OCI-LY1 (cell line): ENCODE data around the gene SLC15A1.

Experiments
- H2AFZ ChIP-seq: fragments of 200-600 bp; sonication (generic), shearing (Covaris generic); 2 replicates; pipeline ENCODE4 v1.6.0; 2014; ENCODE audit warnings: antibody characterized with exemption, mild to moderate bottlenecking, low read length
- H3F3A ChIP-seq: fragments of 200-600 bp; sonication (generic), shearing (Covaris generic); 2 replicates; pipeline ENCODE4 v1.6.0; 2014; ENCODE audit warnings: mild to moderate bottlenecking, antibody characterized with exemption, low read length, moderate library complexity; ENCODE audit not compliant: insufficient read depth
- H3K27ac ChIP-seq: fragments of 200-600 bp; sonication (generic); 2 replicates; pipeline ENCODE4 v1.5.1; 2014; ENCODE audit warnings: low read length, mixed run types, mild to moderate bottlenecking, low read depth; ENCODE audit not compliant: poor library complexity, severe bottlenecking
- H3K27me3 ChIP-seq: fragments of 200-600 bp; sonication (generic); 2 replicates; pipeline ENCODE4 v1.6.0; 2014; ENCODE audit warnings: antibody characterized with exemption, mild to moderate bottlenecking, low read length, moderate library complexity; ENCODE audit not compliant: insufficient read depth
- H3K36me3 ChIP-seq: fragments of 200-600 bp; sonication (generic); 2 replicates; pipeline ENCODE4 v1.6.1; 2014; ENCODE audit warnings: mild to moderate bottlenecking, antibody characterized with exemption, low read length, moderate library complexity, mixed read lengths; ENCODE audit not compliant: insufficient read depth
- H3K4me1 ChIP-seq: fragments of 200-600 bp; sonication (generic); 2 replicates; pipeline ENCODE4 v1.5.1; 2014; ENCODE audit warnings: mild to moderate bottlenecking, low read length, moderate library complexity; ENCODE audit not compliant: insufficient read depth, severe bottlenecking
- H3K4me2 ChIP-seq: fragments of 200-600 bp; sonication (generic), shearing (Covaris generic); 2 replicates; pipeline ENCODE4 v1.6.1; 2014; ENCODE audit warnings: low read length
- H3K4me3 ChIP-seq: fragments of 200-600 bp; sonication (generic); 2 replicates; pipeline ENCODE4 v1.5.1; 2014; ENCODE audit warnings: low read length, low read depth, mild to moderate bottlenecking, mixed read lengths; ENCODE audit not compliant: poor library complexity, severe bottlenecking
- H3K79me2 ChIP-seq: fragments of 200-600 bp; shearing (Covaris generic); 2 replicates; pipeline ENCODE4 v1.6.1; 2016; ENCODE audit warnings: mixed run types, low read length, mixed read lengths; ENCODE audit not compliant: insufficient read depth
- H3K9ac ChIP-seq: fragments of 200-600 bp; sonication (generic), shearing (Covaris generic); 2 replicates; pipeline ENCODE4 v1.6.1; 2014; ENCODE audit warnings: mild to moderate bottlenecking, low read length, mixed read lengths
- H3K9me2 ChIP-seq: fragments of 200-600 bp; sonication (generic), shearing (Covaris generic); 2 replicates; pipeline ENCODE4 v1.6.1; 2014; ENCODE audit warnings: low read depth, mild to moderate bottlenecking, low read length, mixed read lengths
- H3K9me3 ChIP-seq: fragments of 200-600 bp; shearing (Covaris generic); 2 replicates; pipeline ENCODE4 v1.6.1; 2014; ENCODE audit warnings: low read length, mixed read lengths
- H4K20me1 ChIP-seq: fragments of 200-600 bp; sonication (generic), shearing (Covaris generic); 2 replicates; pipeline ENCODE4 v1.6.0; 2016; ENCODE audit warnings: mild to moderate bottlenecking, low read length; ENCODE audit not compliant: insufficient read depth
- EZH2 ChIP-seq: fragments of 200-600 bp; sonication (generic), shearing (Covaris generic); IDR thresholded peaks from 2 replicates; pipeline ENCODE4 v1.8.0; 2017; ENCODE audit warnings: borderline replicate concordance, mixed run types, mild to moderate bottlenecking, antibody characterized with exemption, low read length, moderate library complexity, mixed read lengths
- TF ChIP-seq, protein P1 (sequence below): fragments of 200-600 bp; sonication (generic), shearing (Covaris generic); IDR thresholded peaks from 2 replicates; pipeline ENCODE4 v1.5.1; 2017; ENCODE audit warnings: mild to moderate bottlenecking, antibody characterized with exemption, low read length, moderate library complexity, mixed read lengths

The SLC15A1 gene

DNA sequence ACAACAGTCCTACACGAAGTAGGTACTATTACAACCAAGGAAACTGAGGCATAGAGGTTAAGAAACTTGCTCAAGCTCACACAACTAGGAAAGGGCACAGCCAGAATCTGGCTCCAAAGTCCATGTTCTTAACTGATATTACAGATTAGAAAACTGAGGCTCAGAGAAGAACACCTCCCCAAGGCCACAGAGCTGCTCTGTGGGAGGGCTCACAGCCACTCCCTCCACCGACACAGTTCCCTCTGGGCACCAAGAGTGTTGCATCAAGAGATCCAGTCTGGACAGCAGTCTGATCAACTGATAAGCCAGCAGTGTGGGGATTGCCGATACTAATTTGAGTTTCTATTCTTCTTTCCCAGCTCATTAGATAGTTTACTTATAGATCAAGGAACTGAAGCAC, 29.5 kb downstream of the SLC15A1 start:
- no peaks in the 10 kb centered on the region for H3F3A ChIP-seq
- no peak overlapping the region for H3K4me3 ChIP-seq
- H3K9ac ChIP-seq: no peak overlapping the region
- H2AFZ ChIP-seq: no peak overlapping the region
- no peak overlapping the region for H3K27ac ChIP-seq
- H3K4me1 ChIP-seq: no peaks in the 10 kb centered on the region
- H3K9me3 ChIP-seq: no peaks in the 10 kb centered on the region
- no peaks in the 10 kb centered on the region; the same call in 1 of the 2 replicates for H3K27me3 ChIP-seq
- H3K4me2 ChIP-seq: no peak overlapping the region
- TF ChIP-seq EZH2: no peak
- TF ChIP-seq, protein P1, sequence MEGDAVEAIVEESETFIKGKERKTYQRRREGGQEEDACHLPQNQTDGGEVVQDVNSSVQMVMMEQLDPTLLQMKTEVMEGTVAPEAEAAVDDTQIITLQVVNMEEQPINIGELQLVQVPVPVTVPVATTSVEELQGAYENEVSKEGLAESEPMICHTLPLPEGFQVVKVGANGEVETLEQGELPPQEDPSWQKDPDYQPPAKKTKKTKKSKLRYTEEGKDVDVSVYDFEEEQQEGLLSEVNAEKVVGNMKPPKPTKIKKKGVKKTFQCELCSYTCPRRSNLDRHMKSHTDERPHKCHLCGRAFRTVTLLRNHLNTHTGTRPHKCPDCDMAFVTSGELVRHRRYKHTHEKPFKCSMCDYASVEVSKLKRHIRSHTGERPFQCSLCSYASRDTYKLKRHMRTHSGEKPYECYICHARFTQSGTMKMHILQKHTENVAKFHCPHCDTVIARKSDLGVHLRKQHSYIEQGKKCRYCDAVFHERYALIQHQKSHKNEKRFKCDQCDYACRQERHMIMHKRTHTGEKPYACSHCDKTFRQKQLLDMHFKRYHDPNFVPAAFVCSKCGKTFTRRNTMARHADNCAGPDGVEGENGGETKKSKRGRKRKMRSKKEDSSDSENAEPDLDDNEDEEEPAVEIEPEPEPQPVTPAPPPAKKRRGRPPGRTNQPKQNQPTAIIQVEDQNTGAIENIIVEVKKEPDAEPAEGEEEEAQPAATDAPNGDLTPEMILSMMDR: no peak
- H3K36me3 ChIP-seq: no peaks in the 10 kb centered on the region
- no peaks in the 10 kb centered on the region for H3K79me2 ChIP-seq
- no peaks in the 10 kb centered on the region for H3K9me2 ChIP-seq
- H4K20me1 ChIP-seq: no peaks in the 10 kb centered on the region

DNA sequence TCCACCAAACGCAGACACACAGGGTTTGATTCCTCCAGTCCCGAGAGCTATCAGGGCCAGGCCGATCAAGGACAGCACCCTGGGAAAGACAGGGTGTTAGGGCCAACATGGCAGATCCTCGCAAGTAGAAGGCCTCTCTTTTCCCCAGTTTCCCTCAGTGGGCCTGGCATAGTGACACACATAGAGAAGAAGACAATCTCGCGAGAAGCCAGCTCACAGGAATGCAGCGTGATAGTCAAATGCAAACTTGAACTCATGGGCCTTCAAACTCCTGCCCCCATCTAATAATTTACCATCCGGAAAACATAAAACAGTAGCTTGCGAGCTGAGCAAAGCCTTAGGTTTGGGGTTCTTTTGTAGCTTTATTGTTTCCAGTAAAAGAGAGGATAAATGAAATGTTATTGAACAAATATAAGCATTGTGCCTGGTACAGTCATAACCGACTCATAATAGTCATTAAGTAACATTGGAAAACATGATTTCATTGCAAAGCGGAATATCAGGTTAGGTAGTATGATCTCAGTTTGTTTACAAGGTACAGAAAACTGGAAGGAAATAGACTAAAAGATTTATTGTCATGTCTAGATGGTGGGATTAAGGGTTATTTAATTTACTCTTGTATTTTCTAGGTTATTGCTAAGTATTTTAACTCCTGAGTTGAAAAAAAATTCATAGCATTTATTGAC, 30.5 kb downstream of the SLC15A1 start:
- H3K9ac ChIP-seq: no peak overlapping the region
- H3K27me3 ChIP-seq: no peaks in the 10 kb centered on the region; the same call in 1 of the 2 replicates
- H3K4me2 ChIP-seq: no peak overlapping the region
- H3K4me1 ChIP-seq: no peaks in the 10 kb centered on the region
- no peak overlapping the region for H2AFZ ChIP-seq
- no peaks in the 10 kb centered on the region for H4K20me1 ChIP-seq
- no peaks in the 10 kb centered on the region for H3K9me3 ChIP-seq
- no peak overlapping the region for H3K27ac ChIP-seq
- no peaks in the 10 kb centered on the region for H3K36me3 ChIP-seq
- H3K9me2 ChIP-seq: no peaks in the 10 kb centered on the region
- H3F3A ChIP-seq: no peaks in the 10 kb centered on the region
- H3K79me2 ChIP-seq: no peaks in the 10 kb centered on the region
- H3K4me3 ChIP-seq: no peak overlapping the region
- no peak for TF ChIP-seq EZH2
- TF ChIP-seq, protein P1: no peak

DNA sequence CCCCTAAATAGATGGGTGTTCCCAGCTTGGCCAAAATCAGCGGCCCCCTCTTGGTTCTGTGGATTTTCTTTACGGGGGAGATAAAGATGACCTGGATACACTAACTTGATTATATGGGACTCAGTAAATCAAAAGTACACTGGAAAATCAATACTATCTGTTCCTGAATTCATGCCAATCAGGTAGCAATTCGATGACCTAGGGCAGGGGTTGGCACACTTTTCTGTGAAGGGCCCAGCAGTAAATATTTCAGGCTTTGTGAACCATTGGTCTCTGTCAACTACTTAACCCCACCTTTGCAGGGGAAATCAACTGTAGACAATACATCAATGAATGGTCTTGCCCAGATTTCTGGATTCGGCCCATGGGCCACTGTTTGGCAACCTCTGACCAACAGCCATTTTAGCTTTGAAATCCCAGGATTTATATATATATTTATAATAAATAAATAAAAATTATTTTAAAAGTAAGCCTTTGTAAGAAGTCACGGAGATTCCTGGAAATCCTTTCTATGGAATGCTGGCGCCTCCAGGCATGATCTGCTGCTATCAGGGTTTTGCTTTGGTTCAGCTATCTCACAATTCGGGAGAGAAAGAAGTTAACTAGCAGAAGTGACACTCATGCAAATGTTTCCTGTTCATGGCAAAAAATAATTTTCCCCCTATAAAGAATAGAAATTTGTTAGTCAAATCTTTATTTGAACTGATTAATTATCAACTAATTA, 32.8 kb downstream of the SLC15A1 start:
- no peaks in the 10 kb centered on the region for H3K4me1 ChIP-seq
- H3K4me3 ChIP-seq: no peak overlapping the region

More for the DNA sequence above, 32.8 kb downstream of the SLC15A1 start:
- H3K79me2 ChIP-seq: no peaks in the 10 kb centered on the region
- H3F3A ChIP-seq: no peaks in the 10 kb centered on the region
- no peak overlapping the region for H2AFZ ChIP-seq
- no peak overlapping the region for H3K27ac ChIP-seq
- H4K20me1 ChIP-seq: no peaks in the 10 kb centered on the region
- TF ChIP-seq EZH2: no peak
- no peaks in the 10 kb centered on the region for H3K9me2 ChIP-seq
- no peak overlapping the region for H3K4me2 ChIP-seq
- no peaks in the 10 kb centered on the region for H3K9me3 ChIP-seq
- no peaks in the 10 kb centered on the region for H3K36me3 ChIP-seq
- no peaks in the 10 kb centered on the region; the same call in 1 of the 2 replicates for H3K27me3 ChIP-seq
- no peak overlapping the region for H3K9ac ChIP-seq
